Measurements from ENCODE around the gene TAAR1. TPM values are rescaled to one million over a fixed set of nuclear protein-coding genes. Genes with fewer than 3 reads are reported as not detected.

TAAR1 gene
- total and polyA plus RNA-seq, 2 experiments from 2014 or later, result not detected

DNA sequence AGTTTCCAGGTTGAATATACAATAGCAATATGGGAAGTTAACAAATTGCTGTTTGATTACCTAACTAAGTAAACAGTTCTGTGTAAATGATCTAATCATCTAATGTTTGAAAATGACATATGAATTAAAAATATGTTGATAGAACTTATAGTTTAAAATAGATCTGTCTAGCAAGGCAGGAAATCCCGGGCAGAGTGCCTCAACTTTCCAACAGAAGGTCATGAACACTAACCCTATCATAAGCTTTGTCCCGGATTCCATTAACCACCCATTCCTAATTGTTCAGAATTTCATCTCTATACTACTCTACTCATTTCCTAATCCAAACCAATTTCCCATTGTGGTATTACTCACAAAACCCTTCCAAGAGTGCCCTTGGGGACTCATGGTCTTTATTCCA, 10.2 kb downstream of the TAAR1 start:
- TF ChIP-seq POLR2AphosphoS5 (IDR thresholded peaks at IDR 0.05; ENCODE audit: low read depth), result no peak
- TF ChIP-seq ZNF114 (CRISPR knock-in tag; IDR thresholded peaks at IDR 0.05), result no peak
- TF ChIP-seq NANOG (IDR thresholded peaks at IDR 0.05; ENCODE audit: borderline replicate concordance), result no peak
- TF ChIP-seq, protein P1, sequence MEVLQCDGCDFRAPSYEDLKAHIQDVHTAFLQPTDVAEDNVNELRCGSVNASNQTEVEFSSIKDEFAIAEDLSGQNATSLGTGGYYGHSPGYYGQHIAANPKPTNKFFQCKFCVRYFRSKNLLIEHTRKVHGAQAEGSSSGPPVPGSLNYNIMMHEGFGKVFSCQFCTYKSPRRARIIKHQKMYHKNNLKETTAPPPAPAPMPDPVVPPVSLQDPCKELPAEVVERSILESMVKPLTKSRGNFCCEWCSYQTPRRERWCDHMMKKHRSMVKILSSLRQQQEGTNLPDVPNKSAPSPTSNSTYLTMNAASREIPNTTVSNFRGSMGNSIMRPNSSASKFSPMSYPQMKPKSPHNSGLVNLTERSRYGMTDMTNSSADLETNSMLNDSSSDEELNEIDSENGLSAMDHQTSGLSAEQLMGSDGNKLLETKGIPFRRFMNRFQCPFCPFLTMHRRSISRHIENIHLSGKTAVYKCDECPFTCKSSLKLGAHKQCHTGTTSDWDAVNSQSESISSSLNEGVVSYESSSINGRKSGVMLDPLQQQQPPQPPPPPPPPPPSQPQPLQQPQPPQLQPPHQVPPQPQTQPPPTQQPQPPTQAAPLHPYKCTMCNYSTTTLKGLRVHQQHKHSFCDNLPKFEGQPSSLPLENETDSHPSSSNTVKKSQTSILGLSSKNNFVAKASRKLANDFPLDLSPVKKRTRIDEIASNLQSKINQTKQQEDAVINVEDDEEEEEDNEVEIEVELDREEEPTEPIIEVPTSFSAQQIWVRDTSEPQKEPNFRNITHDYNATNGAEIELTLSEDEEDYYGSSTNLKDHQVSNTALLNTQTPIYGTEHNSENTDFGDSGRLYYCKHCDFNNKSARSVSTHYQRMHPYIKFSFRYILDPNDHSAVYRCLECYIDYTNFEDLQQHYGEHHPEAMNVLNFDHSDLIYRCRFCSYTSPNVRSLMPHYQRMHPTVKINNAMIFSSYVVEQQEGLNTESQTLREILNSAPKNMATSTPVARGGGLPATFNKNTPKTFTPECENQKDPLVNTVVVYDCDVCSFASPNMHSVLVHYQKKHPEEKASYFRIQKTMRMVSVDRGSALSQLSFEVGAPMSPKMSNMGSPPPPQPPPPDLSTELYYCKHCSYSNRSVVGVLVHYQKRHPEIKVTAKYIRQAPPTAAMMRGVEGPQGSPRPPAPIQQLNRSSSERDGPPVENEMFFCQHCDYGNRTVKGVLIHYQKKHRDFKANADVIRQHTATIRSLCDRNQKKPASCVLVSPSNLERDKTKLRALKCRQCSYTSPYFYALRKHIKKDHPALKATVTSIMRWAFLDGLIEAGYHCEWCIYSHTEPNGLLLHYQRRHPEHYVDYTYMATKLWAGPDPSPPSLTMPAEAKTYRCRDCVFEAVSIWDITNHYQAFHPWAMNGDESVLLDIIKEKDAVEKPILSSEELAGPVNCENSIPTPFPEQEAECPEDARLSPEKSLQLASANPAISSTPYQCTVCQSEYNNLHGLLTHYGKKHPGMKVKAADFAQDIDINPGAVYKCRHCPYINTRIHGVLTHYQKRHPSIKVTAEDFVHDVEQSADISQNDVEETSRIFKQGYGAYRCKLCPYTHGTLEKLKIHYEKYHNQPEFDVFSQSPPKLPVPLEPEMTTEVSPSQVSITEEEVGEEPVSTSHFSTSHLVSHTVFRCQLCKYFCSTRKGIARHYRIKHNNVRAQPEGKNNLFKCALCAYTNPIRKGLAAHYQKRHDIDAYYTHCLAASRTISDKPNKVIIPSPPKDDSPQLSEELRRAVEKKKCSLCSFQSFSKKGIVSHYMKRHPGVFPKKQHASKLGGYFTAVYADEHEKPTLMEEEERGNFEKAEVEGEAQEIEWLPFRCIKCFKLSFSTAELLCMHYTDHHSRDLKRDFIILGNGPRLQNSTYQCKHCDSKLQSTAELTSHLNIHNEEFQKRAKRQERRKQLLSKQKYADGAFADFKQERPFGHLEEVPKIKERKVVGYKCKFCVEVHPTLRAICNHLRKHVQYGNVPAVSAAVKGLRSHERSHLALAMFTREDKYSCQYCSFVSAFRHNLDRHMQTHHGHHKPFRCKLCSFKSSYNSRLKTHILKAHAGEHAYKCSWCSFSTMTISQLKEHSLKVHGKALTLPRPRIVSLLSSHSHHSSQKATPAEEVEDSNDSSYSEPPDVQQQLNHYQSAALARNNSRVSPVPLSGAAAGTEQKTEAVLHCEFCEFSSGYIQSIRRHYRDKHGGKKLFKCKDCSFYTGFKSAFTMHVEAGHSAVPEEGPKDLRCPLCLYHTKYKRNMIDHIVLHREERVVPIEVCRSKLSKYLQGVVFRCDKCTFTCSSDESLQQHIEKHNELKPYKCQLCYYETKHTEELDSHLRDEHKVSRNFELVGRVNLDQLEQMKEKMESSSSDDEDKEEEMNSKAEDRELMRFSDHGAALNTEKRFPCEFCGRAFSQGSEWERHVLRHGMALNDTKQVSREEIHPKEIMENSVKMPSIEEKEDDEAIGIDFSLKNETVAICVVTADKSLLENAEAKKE (CRISPR knock-in tag; IDR thresholded peaks at IDR 0.05), result no peak
- TF ChIP-seq ZNF331 (CRISPR knock-in tag; IDR thresholded peaks at IDR 0.05; ENCODE audit: low read depth), result no peak
- TF ChIP-seq JUNB (IDR thresholded peaks at IDR 0.05; ENCODE audit: unreplicated experiment), result no peak
- TF ChIP-seq EZH2 (IDR thresholded peaks at IDR 0.05; ENCODE audit: low read depth, unreplicated experiment), result no peak
- TF ChIP-seq, protein P2, sequence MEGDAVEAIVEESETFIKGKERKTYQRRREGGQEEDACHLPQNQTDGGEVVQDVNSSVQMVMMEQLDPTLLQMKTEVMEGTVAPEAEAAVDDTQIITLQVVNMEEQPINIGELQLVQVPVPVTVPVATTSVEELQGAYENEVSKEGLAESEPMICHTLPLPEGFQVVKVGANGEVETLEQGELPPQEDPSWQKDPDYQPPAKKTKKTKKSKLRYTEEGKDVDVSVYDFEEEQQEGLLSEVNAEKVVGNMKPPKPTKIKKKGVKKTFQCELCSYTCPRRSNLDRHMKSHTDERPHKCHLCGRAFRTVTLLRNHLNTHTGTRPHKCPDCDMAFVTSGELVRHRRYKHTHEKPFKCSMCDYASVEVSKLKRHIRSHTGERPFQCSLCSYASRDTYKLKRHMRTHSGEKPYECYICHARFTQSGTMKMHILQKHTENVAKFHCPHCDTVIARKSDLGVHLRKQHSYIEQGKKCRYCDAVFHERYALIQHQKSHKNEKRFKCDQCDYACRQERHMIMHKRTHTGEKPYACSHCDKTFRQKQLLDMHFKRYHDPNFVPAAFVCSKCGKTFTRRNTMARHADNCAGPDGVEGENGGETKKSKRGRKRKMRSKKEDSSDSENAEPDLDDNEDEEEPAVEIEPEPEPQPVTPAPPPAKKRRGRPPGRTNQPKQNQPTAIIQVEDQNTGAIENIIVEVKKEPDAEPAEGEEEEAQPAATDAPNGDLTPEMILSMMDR (conservative IDR thresholded peaks at IDR 0.05; ENCODE audit: low read depth in 2 of 2), result no peak
- TF ChIP-seq, protein P3, sequence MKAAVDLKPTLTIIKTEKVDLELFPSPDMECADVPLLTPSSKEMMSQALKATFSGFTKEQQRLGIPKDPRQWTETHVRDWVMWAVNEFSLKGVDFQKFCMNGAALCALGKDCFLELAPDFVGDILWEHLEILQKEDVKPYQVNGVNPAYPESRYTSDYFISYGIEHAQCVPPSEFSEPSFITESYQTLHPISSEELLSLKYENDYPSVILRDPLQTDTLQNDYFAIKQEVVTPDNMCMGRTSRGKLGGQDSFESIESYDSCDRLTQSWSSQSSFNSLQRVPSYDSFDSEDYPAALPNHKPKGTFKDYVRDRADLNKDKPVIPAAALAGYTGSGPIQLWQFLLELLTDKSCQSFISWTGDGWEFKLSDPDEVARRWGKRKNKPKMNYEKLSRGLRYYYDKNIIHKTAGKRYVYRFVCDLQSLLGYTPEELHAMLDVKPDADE (IDR thresholded peaks at IDR 0.05), result no peak
- TF ChIP-seq CREB1 (CRISPR knock-in tag; IDR thresholded peaks at IDR 0.05; ENCODE audit: low read depth), result no peak
- TF ChIP-seq EZH2phosphoT487 (IDR thresholded peaks at IDR 0.05; ENCODE audit: unreplicated experiment), result no peak
- TF ChIP-seq STAT1 (IDR thresholded peaks at IDR 0.05; ENCODE audit: unreplicated experiment), result no peak
- TF ChIP-seq, protein P4, sequence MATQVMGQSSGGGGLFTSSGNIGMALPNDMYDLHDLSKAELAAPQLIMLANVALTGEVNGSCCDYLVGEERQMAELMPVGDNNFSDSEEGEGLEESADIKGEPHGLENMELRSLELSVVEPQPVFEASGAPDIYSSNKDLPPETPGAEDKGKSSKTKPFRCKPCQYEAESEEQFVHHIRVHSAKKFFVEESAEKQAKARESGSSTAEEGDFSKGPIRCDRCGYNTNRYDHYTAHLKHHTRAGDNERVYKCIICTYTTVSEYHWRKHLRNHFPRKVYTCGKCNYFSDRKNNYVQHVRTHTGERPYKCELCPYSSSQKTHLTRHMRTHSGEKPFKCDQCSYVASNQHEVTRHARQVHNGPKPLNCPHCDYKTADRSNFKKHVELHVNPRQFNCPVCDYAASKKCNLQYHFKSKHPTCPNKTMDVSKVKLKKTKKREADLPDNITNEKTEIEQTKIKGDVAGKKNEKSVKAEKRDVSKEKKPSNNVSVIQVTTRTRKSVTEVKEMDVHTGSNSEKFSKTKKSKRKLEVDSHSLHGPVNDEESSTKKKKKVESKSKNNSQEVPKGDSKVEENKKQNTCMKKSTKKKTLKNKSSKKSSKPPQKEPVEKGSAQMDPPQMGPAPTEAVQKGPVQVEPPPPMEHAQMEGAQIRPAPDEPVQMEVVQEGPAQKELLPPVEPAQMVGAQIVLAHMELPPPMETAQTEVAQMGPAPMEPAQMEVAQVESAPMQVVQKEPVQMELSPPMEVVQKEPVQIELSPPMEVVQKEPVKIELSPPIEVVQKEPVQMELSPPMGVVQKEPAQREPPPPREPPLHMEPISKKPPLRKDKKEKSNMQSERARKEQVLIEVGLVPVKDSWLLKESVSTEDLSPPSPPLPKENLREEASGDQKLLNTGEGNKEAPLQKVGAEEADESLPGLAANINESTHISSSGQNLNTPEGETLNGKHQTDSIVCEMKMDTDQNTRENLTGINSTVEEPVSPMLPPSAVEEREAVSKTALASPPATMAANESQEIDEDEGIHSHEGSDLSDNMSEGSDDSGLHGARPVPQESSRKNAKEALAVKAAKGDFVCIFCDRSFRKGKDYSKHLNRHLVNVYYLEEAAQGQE (IDR thresholded peaks at IDR 0.05; ENCODE audit: unreplicated experiment), result no peak
- Mint-ChIP-seq H3K4me1 (no peaks in the 10 kb centered on the region), H3K27ac (no peak overlapping the region)

More for the DNA sequence above, 10.2 kb downstream of the TAAR1 start:
- ATAC-seq (no peak), DNase-seq (ENCODE audit: low spot score) (no peak)
- Histone ChIP-seq H3K27me3 (ENCODE audit: insufficient read depth) (no peaks in the 10 kb centered on the region), H3K79me2 (replicated peaks; ENCODE audit: insufficient read depth) (no peaks in the 10 kb centered on the region), H3K9me2 (ENCODE audit: insufficient read depth) (peaks cover 19% of the 10 kb centered on the region), H3K4me1 (ENCODE audit: insufficient read depth) (peaks cover 7% of the 10 kb centered on the region; the same call in 1 of the 2 replicates), H3K4me3 (no peak overlapping the region), H2AFZ (no peak overlapping the region), H3K27ac (ENCODE audit: low read depth) (no peak overlapping the region), H4K20me1 (replicated peaks; ENCODE audit: insufficient read depth) (no peaks in the 10 kb centered on the region), H3K4me2 (no peak overlapping the region), H3K36me3 (ENCODE audit: insufficient read depth) (no peaks in the 10 kb centered on the region), H3F3A (replicated peaks; ENCODE audit: low read depth) (no peaks in the 10 kb centered on the region)
- no peaks in the 10 kb centered on the region for H3K9me3 Mint-ChIP-seq
- H3K27me3 Mint-ChIP-seq (ENCODE audit: insufficient read depth, low read depth, poor library complexity), result no peaks in the 10 kb centered on the region
- no peak overlapping the region for H3K4me3 Mint-ChIP-seq
- H3K36me3 Mint-ChIP-seq (ENCODE audit: low read depth), result no peaks in the 10 kb centered on the region
